ENCODE data around the gene BCAR3. TPM values are rescaled to one million over a fixed set of nuclear protein-coding genes. Genes with fewer than 3 reads are reported as not detected.

The BCAR3 gene
- total RNA-seq, 1 donor from 2014 or later, result 38.5 TPM

GRCh38 chr1:93546162-93546863 lies 135.3 kb downstream of the BCAR3 start:
- no peaks in the 10 kb centered on the region for H3K27me3 Mint-ChIP-seq (ENCODE audit: low read depth)
- TF ChIP-seq CTCF (conservative IDR thresholded peaks at IDR 0.05), result no peak
- DNase-seq (ENCODE audit: low read depth, low spot score), result no peak
- H3K4me1 Mint-ChIP-seq, result peaks cover 5% of the 10 kb centered on the region
- H3K4me3 Mint-ChIP-seq, result no peak overlapping the region
- no peaks in the 10 kb centered on the region for H3K9me3 Mint-ChIP-seq
- peaks cover 7% of the 10 kb centered on the region for H3K36me3 Mint-ChIP-seq (ENCODE audit: low read depth)
- no peak overlapping the region for H3K27ac Mint-ChIP-seq (ENCODE audit: unreplicated experiment)

GRCh38 chr1:93542398-93542797 lies 139.2 kb downstream of the BCAR3 start:
- no peak overlapping the region for H3K4me3 Mint-ChIP-seq

GRCh38 chr1:93541045-93541444 lies 140.6 kb downstream of the BCAR3 start:
- H3K36me3 Mint-ChIP-seq (ENCODE audit: low read depth), result peaks cover 5% of the 10 kb centered on the region
- H3K4me1 Mint-ChIP-seq, result no peaks in the 10 kb centered on the region
- H3K4me3 Mint-ChIP-seq, result no peak overlapping the region
- DNase-seq (ENCODE audit: low read depth, low spot score), result no peak
- H3K27me3 Mint-ChIP-seq (ENCODE audit: low read depth), result no peaks in the 10 kb centered on the region
- H3K9me3 Mint-ChIP-seq, result no peaks in the 10 kb centered on the region
- no peak for TF ChIP-seq CTCF (conservative IDR thresholded peaks at IDR 0.05)
- H3K27ac Mint-ChIP-seq (ENCODE audit: unreplicated experiment), result no peak overlapping the region

More at GRCh38 chr1:93542398-93542797, 139.2 kb downstream of the BCAR3 start:
- Mint-ChIP-seq H3K27ac (ENCODE audit: unreplicated experiment) (no peak overlapping the region), H3K27me3 (ENCODE audit: low read depth) (no peaks in the 10 kb centered on the region), H3K36me3 (ENCODE audit: low read depth) (peaks cover 7% of the 10 kb centered on the region), H3K4me1 (no peaks in the 10 kb centered on the region), H3K9me3 (no peaks in the 10 kb centered on the region)
- DNase-seq (ENCODE audit: low read depth, low spot score), result no peak
- TF ChIP-seq CTCF (conservative IDR thresholded peaks at IDR 0.05), result no peak

GRCh38 chr1:93537924-93538323 lies 143.7 kb downstream of the BCAR3 start:
- H3K9me3 Mint-ChIP-seq, result no peaks in the 10 kb centered on the region
- no peaks in the 10 kb centered on the region for H3K4me1 Mint-ChIP-seq
- no peak for DNase-seq (ENCODE audit: low read depth, low spot score)
- H3K27me3 Mint-ChIP-seq (ENCODE audit: low read depth), result no peaks in the 10 kb centered on the region
- H3K4me3 Mint-ChIP-seq, result no peak overlapping the region
- peaks cover 6% of the 10 kb centered on the region for H3K36me3 Mint-ChIP-seq (ENCODE audit: low read depth)
- no peak for TF ChIP-seq CTCF (conservative IDR thresholded peaks at IDR 0.05)
- no peak overlapping the region for H3K27ac Mint-ChIP-seq (ENCODE audit: unreplicated experiment)

- Mint-ChIP-seq H3K36me3 (ENCODE audit: low read depth) (peaks cover 10% of the 10 kb centered on the region), H3K9me3 (no peaks in the 10 kb centered on the region), H3K4me1 (no peaks in the 10 kb centered on the region), H3K27ac (ENCODE audit: unreplicated experiment) (no peak overlapping the region), H3K4me3 (no peak overlapping the region), H3K27me3 (ENCODE audit: low read depth) (no peaks in the 10 kb centered on the region)
- TF ChIP-seq CTCF (conservative IDR thresholded peaks at IDR 0.05), result no peak
- no peak for DNase-seq (ENCODE audit: low read depth, low spot score)
Observed at GRCh38 chr1:93537396-93537795, 144.2 kb downstream of the BCAR3 start.

Data from neural crest cell (in vitro differentiated cells).